Liver (tissue), 3 donors: Measurements from ENCODE around the gene GRIA1.

ENCODE experiments used
- CTCF ChIP-seq: fragments of 150-350 bp; IDR thresholded peaks from 2 replicates; pipeline ENCODE4 v1.5.1; 2017; ENCODE audit warnings: improper control_type of control experiment, low read depth, low read length; ENCODE audit not compliant: missing input control
- FOXA2 ChIP-seq: IDR thresholded peaks from 2 replicates; pipeline ENCODE4 v1.6.1; 2016; ENCODE audit warnings: antibody characterized with exemption
- GABPA ChIP-seq, 2 donors: IDR thresholded peaks in 1 of 2; conservative IDR thresholded peaks in 1 of 2; 2 replicates each; pipeline ENCODE4 v1.6.1; 2016; ENCODE audit warnings: antibody characterized with exemption in 2 of 2, mild to moderate bottlenecking in 1 of 2, moderate library complexity in 1 of 2
- HNF4A ChIP-seq, 2 donors: conservative IDR thresholded peaks; 2 replicates each; pipeline ENCODE4 v1.6.1; 2016; ENCODE audit warnings: antibody characterized with exemption in 2 of 2, mild to moderate bottlenecking in 2 of 2
- MAX ChIP-seq: IDR thresholded peaks from 2 replicates; pipeline ENCODE4 v1.6.1; 2016; ENCODE audit warnings: antibody characterized with exemption
- REST ChIP-seq: IDR thresholded peaks from 2 replicates; pipeline ENCODE4 v1.6.1; 2016; ENCODE audit warnings: antibody characterized with exemption, mild to moderate bottlenecking
- RXRA ChIP-seq, 2 donors: IDR thresholded peaks; 2 replicates each; pipeline ENCODE4 v1.6.1; 2017 to 2018; ENCODE audit warnings: antibody characterized with exemption in 2 of 2, mild to moderate bottlenecking in 1 of 2
- SP1 ChIP-seq: IDR thresholded peaks from 2 replicates; pipeline ENCODE4 v1.6.1; 2018; ENCODE audit warnings: antibody characterized with exemption, mild to moderate bottlenecking
- TAF1 ChIP-seq: conservative IDR thresholded peaks from 2 replicates; pipeline ENCODE4 v1.6.1; 2016; ENCODE audit warnings: antibody characterized with exemption, mild to moderate bottlenecking
- YY1 ChIP-seq: IDR thresholded peaks from 2 replicates; pipeline ENCODE4 v1.6.1; 2016; ENCODE audit warnings: antibody characterized with exemption, mild to moderate bottlenecking
- donor health status: healthy.
- donor health status: healthy.

- no peak for TF ChIP-seq CTCF
- no peak for TF ChIP-seq MAX
- no peak for TF ChIP-seq GABPA (IDR thresholded peaks at IDR 0.05 in 1 of 2, conservative IDR thresholded peaks at IDR 0.05 in 1 of 2)
- TF ChIP-seq HNF4A (conservative IDR thresholded peaks at IDR 0.05): no peak
- TF ChIP-seq FOXA2: no peak
- TF ChIP-seq YY1: no peak
- TF ChIP-seq TAF1: no peak
- TF ChIP-seq REST: no peak
- no peak for TF ChIP-seq RXRA (IDR thresholded peaks at IDR 0.05)
- no peak for TF ChIP-seq SP1
Observed at GRCh38 chr5:153618307-153618706, 127.8 kb downstream of the GRIA1 start.
